Left colon (tissue), 2 donors: ENCODE results near the gene PLEKHA3. TPM values are rescaled to one million over a fixed set of nuclear protein-coding genes. Genes with fewer than 3 reads are reported as not detected.

ENCODE experiments used
- total RNA-seq, 2 donors: library from RNA; stranded (reverse); fragmentation: NEBNext Ultra II Directional; extraction: Animal tissue kit (Norgen Biotek cat#: 25700); gene quantifications; one replicate each; pipeline ENCODE4 v1.2.1, GENCODE V29; 2021
- donor health status: DM: no; HTN: no; CAD: no.
- donor health status: DM: yes; HTN: yes; CAD: no.

PLEKHA3 gene
- total RNA-seq, 2 donors from 2014 or later = 17.7 to 31.9 TPM

Other genes starting within 250 kb of the PLEKHA3 start
- 10 to 100 TPM; 31.1 to 31.4 TPM for gene PRKRA, start 29.3 kb upstream of the PLEKHA3 start, total RNA-seq
- 1 to 10 TPM; 1.1 TPM for gene PJVK, start 29.1 kb upstream of the PLEKHA3 start, total RNA-seq
- gene FKBP7, start 1.9 kb upstream of the PLEKHA3 start, total RNA-seq = 1 to 10 TPM; 2.4 to 3.5 TPM